Measurements from ENCODE around the gene DCLK2.

DNA sequence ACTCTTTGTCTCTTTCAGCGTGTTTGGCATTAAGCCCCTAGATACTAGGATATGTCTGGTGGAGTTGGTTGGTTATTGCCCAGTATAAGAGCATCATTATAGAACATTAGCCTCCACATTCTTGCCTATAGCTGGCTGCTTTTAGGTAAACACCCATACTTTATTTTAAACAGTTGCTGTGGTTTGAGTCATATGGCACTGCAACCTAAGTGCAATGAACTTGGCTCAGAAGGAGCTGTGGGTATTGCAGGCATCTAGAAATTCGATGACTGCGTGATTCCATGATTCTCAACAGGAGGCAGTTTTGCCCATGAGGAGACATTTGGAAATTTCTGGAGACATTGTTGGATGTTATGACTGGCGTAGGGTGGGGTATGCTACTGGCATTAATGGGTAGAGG is 49.5 kb downstream of the DCLK2 start:
- TF ChIP-seq EZH2 (IDR thresholded peaks at IDR 0.05; ENCODE audit: borderline replicate concordance, low read length): no peak
- TF ChIP-seq, protein P1, sequence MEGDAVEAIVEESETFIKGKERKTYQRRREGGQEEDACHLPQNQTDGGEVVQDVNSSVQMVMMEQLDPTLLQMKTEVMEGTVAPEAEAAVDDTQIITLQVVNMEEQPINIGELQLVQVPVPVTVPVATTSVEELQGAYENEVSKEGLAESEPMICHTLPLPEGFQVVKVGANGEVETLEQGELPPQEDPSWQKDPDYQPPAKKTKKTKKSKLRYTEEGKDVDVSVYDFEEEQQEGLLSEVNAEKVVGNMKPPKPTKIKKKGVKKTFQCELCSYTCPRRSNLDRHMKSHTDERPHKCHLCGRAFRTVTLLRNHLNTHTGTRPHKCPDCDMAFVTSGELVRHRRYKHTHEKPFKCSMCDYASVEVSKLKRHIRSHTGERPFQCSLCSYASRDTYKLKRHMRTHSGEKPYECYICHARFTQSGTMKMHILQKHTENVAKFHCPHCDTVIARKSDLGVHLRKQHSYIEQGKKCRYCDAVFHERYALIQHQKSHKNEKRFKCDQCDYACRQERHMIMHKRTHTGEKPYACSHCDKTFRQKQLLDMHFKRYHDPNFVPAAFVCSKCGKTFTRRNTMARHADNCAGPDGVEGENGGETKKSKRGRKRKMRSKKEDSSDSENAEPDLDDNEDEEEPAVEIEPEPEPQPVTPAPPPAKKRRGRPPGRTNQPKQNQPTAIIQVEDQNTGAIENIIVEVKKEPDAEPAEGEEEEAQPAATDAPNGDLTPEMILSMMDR (IDR thresholded peaks at IDR 0.05; ENCODE audit: low read length): no peak

Measured in OCI-LY1 (cell line).